ENCODE measurements around the gene COL8A1. TPM values are rescaled to one million over a fixed set of nuclear protein-coding genes. Genes with fewer than 3 reads are reported as not detected.
A peak's percentile ranks its signal among the peaks of the same experiment; 100 is the strongest.

COL8A1 gene
- total and polyA plus RNA-seq, 7 experiments from 2014 or later = 0.13 to 0.24 (median 0.14) TPM; not detected in 3

DNA sequence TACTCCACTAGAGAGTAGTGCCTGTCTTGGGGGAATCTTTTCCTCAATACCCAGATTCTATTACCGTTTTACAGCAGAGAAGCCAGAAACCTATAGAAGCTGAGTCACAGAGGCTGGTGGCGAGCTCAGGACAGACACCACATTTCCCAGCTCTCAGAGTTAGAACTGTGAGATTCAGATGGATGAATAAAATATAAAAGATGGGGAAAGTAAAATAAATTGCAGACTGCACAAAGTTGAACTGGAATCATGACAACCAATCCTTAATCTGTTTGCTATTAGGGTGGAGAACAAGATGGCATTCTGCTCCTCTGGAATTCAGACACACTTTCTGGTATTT, 138.8 kb downstream of the COL8A1 start:
- intact Hi-C loops (cut with micrococcal nuclease) = no loop called here
- H3K27ac Mint-ChIP-seq = no peak overlapping the region
- peaks cover 0 to 10% (median 5%) of the 10 kb centered on the region in 7 donors for H3K4me1 Mint-ChIP-seq
- H3K27me3 Mint-ChIP-seq = peaks cover 19 to 28% (median 23%) of the 10 kb centered on the region in 5 donors
- no peaks in the 10 kb centered on the region for H3K36me3 Mint-ChIP-seq
- POLR2A ChIA-PET = no interaction called here
- no peak overlapping the region for H3K4me3 Mint-ChIP-seq
- CTCF ChIA-PET = interaction anchor here (1.0 kb wide), 1 partner anchor 961 kb away, joined by 3 read pairs; no protein-coding TSS in a partner anchor
- H3K9me3 Mint-ChIP-seq = peaks cover 0 to 1% (median 0%) of the 10 kb centered on the region in 11 donors
- no peaks in the 10 kb centered on the region for H3K9me3 ChIP-seq (ENCODE audit: control insufficient read depth in 2 of 3, low read length in 3 of 3)
- H3K36me3 ChIP-seq (ENCODE audit: control insufficient read depth in 2 of 3, insufficient read depth in 3 of 3, low read length in 3 of 3) = no peaks in the 10 kb centered on the region
- H3K4me3 ChIP-seq (ENCODE audit: low read length) = no peak overlapping the region
- ATAC-seq = no peak
- no peaks in the 10 kb centered on the region for H3K4me1 ChIP-seq (ENCODE audit: control insufficient read depth in 2 of 2, insufficient read depth in 2 of 2, low read length in 2 of 2)
- DNase-seq = no peak
- H3K27me3 ChIP-seq (ENCODE audit: control insufficient read depth in 2 of 2, insufficient read depth in 2 of 2, low read length in 2 of 2) = no peaks in the 10 kb centered on the region
- H3K27ac ChIP-seq (ENCODE audit: low read depth, low read length) = no peak overlapping the region

DNA sequence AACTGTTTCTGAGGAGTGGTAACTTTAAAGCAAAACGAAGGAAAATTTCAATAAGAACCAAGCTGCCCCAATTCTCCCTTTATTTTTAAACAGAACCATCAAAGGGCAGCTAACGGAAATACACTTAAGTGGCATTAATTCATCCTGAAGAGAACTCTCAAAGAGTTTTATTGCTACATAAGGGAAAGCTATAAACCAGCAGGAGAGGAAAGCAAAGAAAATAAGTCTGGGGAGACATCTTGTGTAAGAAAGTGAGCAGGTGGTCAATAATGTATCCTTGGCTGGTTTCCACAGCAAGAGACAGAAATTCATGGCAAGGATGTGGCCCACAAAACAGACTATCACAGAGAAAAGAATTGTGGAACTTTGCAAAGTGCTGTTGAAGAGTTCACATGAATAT, 139.3 kb downstream of the COL8A1 start:
- intact Hi-C loops (cut with micrococcal nuclease) = no loop called here
- Histone ChIP-seq H3K27me3 (ENCODE audit: control insufficient read depth in 2 of 2, insufficient read depth in 2 of 2, low read length in 2 of 2) (no peaks in the 10 kb centered on the region), H3K4me3 (ENCODE audit: low read length) (no peak overlapping the region), H3K9me3 (ENCODE audit: control insufficient read depth in 2 of 3, low read length in 3 of 3) (no peaks in the 10 kb centered on the region), H3K27ac (ENCODE audit: low read depth, low read length) (no peak overlapping the region), H3K36me3 (ENCODE audit: control insufficient read depth in 2 of 3, insufficient read depth in 3 of 3, low read length in 3 of 3) (no peaks in the 10 kb centered on the region), H3K4me1 (ENCODE audit: control insufficient read depth in 2 of 2, insufficient read depth in 2 of 2, low read length in 2 of 2) (no peaks in the 10 kb centered on the region)
- H3K4me1 Mint-ChIP-seq = peaks cover 0 to 10% (median 5%) of the 10 kb centered on the region in 7 donors
- DNase-seq (no peak), ATAC-seq (no peak)
- H3K27me3 Mint-ChIP-seq = peaks cover 19 to 28% (median 23%) of the 10 kb centered on the region in 5 donors
- no peak overlapping the region for H3K27ac Mint-ChIP-seq
- no peaks in the 10 kb centered on the region for H3K36me3 Mint-ChIP-seq
- no peak overlapping the region for H3K4me3 Mint-ChIP-seq
- ChIA-PET POLR2A (no interaction called here), CTCF (interaction anchor here (1.0 kb wide), 1 partner anchor 961 kb away, joined by 3 read pairs; no protein-coding TSS in a partner anchor)
- H3K9me3 Mint-ChIP-seq = peaks cover 0 to 1% (median 0%) of the 10 kb centered on the region in 11 donors

DNA sequence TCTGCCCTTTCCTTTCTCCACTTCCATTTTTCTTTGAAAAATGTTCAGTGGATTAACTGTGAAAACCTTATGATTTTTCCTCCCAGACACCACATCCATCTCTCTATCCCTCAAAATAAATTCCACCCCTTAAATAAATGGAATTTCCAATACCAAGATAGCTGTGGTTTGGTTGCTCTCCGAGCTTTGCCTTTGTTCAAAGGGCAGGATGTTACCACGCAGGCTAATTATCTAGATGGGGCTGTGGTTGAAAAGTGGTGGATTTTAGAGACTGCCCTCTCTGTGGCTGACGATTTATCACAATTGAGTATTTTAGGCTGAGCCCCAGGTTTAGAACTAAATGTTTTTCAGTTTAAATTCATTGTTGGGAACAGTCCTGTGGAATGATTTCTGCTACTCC, 142.4 kb downstream of the COL8A1 start:
- Histone ChIP-seq H3K27me3 (ENCODE audit: control insufficient read depth in 2 of 2, insufficient read depth in 2 of 2, low read length in 2 of 2) (no peaks in the 10 kb centered on the region), H3K4me1 (ENCODE audit: control insufficient read depth in 2 of 2, insufficient read depth in 2 of 2, low read length in 2 of 2) (no peaks in the 10 kb centered on the region), H3K36me3 (ENCODE audit: control insufficient read depth in 2 of 3, insufficient read depth in 3 of 3, low read length in 3 of 3) (no peaks in the 10 kb centered on the region), H3K4me3 (ENCODE audit: low read length) (no peak overlapping the region), H3K27ac (ENCODE audit: low read depth, low read length) (no peak overlapping the region), H3K9me3 (ENCODE audit: control insufficient read depth in 2 of 3, low read length in 3 of 3) (no peaks in the 10 kb centered on the region)
- CTCF ChIA-PET = interaction anchor here (0.6 kb wide), 1 partner anchor 1639 kb away, joined by 3 read pairs; no protein-coding TSS in a partner anchor
- Mint-ChIP-seq H3K27ac (no peak overlapping the region), H3K4me3 (no peak overlapping the region), H3K36me3 (no peaks in the 10 kb centered on the region), H3K4me1 (peaks cover 0 to 10% (median 5%) of the 10 kb centered on the region in 7 donors), H3K27me3 (peaks cover 19 to 35% (median 26%) of the 10 kb centered on the region in 5 donors), H3K9me3 (peaks cover 0 to 1% (median 0%) of the 10 kb centered on the region in 11 donors)
- DNase-seq (no peak), ATAC-seq (no peak)
- POLR2A ChIA-PET = no interaction called here
- intact Hi-C loops (cut with micrococcal nuclease) = no loop called here

DNA sequence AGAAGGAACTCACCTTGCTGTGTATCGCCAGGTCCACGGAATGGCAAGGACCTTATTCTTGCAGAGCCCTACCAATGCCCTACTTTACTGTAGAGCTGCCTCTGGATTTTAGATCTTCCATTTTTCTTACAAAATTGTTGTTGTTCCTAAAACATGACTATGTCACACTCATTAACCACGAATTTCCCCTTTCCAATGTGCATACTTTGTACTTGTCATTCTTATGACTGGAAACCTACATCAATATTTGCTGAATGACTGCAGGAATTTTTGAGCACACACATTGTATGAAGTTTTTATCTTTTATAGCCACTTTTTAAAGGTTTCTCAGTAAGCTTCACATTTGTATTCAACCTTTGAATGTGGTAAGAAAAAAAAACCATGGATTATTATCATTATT, 143.4 kb downstream of the COL8A1 start:
- H3K27ac Mint-ChIP-seq = no peak overlapping the region
- Histone ChIP-seq H3K27me3 (ENCODE audit: control insufficient read depth in 2 of 2, insufficient read depth in 2 of 2, low read length in 2 of 2) (no peaks in the 10 kb centered on the region), H3K27ac (ENCODE audit: low read depth, low read length) (no peak overlapping the region), H3K36me3 (ENCODE audit: control insufficient read depth in 2 of 3, insufficient read depth in 3 of 3, low read length in 3 of 3) (no peaks in the 10 kb centered on the region), H3K4me1 (ENCODE audit: control insufficient read depth in 2 of 2, insufficient read depth in 2 of 2, low read length in 2 of 2) (no peaks in the 10 kb centered on the region), H3K4me3 (ENCODE audit: low read length) (no peak overlapping the region), H3K9me3 (ENCODE audit: control insufficient read depth in 2 of 3, low read length in 3 of 3) (no peaks in the 10 kb centered on the region)
- no peak for DNase-seq
- H3K4me3 Mint-ChIP-seq = no peak overlapping the region
- H3K4me1 Mint-ChIP-seq = peaks cover 0 to 10% (median 5%) of the 10 kb centered on the region in 7 donors
- H3K36me3 Mint-ChIP-seq = no peaks in the 10 kb centered on the region
- H3K9me3 Mint-ChIP-seq = peaks cover 0 to 1% (median 0%) of the 10 kb centered on the region in 11 donors
- POLR2A ChIA-PET = no interaction called here
- peaks cover 21 to 41% (median 24%) of the 10 kb centered on the region in 5 donors for H3K27me3 Mint-ChIP-seq
- CTCF ChIA-PET = no interaction called here
- no peak for ATAC-seq
- intact Hi-C loops (cut with micrococcal nuclease) = no loop called here

DNA sequence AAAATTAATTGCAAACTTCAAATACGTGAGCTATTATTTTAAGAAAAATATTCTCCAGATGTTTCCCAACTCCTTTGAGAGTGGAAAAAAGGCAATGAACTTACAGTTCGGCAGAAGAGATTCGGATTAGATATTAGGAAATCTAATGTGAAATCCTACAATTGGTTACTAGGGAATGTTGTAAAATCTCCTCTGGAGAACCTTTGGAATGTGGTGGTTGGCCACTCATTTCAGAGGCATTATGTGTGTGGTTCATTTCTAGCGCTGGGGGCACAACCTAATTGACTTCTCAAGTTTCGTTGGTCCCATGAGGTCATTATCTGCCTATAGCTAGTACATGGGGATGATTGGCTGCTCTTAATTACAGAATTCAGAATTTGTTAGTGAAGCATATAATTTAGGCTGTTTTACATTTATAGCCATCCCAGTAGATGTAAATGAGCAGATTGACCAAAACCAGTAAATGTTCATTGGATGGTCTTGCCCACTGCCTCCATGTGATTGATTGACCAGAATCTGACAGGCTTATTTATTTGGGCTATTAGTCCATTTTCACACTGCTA, 144.7 kb downstream of the COL8A1 start:
- no peaks in the 10 kb centered on the region for H3K4me1 ChIP-seq (ENCODE audit: control insufficient read depth in 2 of 2, insufficient read depth in 2 of 2, low read length in 2 of 2)
- DNase-seq (no peak), ATAC-seq (no peak)
- H3K36me3 Mint-ChIP-seq = no peaks in the 10 kb centered on the region
- H3K4me3 Mint-ChIP-seq = no peak overlapping the region
- no peaks in the 10 kb centered on the region for H3K27me3 ChIP-seq (ENCODE audit: control insufficient read depth in 2 of 2, insufficient read depth in 2 of 2, low read length in 2 of 2)
- no peaks in the 10 kb centered on the region for H3K9me3 ChIP-seq (ENCODE audit: control insufficient read depth in 2 of 3, low read length in 3 of 3)
- ChIA-PET POLR2A (no interaction called here), CTCF (no interaction called here)
- no peak overlapping the region for H3K27ac Mint-ChIP-seq
- no peak overlapping the region for H3K27ac ChIP-seq (ENCODE audit: low read depth, low read length)
- no peak overlapping the region for H3K4me3 ChIP-seq (ENCODE audit: low read length)
- no peaks in the 10 kb centered on the region for H3K36me3 ChIP-seq (ENCODE audit: control insufficient read depth in 2 of 3, insufficient read depth in 3 of 3, low read length in 3 of 3)
- peaks cover 0 to under 1% (median 0%) of the 10 kb centered on the region in 11 donors for H3K9me3 Mint-ChIP-seq
- H3K27me3 Mint-ChIP-seq = peaks cover 15 to 49% (median 18%) of the 10 kb centered on the region in 5 donors
- H3K4me1 Mint-ChIP-seq = peaks cover 0 to 10% (median 5%) of the 10 kb centered on the region in 7 donors
- intact Hi-C loops (cut with micrococcal nuclease) = no loop called here

DNA sequence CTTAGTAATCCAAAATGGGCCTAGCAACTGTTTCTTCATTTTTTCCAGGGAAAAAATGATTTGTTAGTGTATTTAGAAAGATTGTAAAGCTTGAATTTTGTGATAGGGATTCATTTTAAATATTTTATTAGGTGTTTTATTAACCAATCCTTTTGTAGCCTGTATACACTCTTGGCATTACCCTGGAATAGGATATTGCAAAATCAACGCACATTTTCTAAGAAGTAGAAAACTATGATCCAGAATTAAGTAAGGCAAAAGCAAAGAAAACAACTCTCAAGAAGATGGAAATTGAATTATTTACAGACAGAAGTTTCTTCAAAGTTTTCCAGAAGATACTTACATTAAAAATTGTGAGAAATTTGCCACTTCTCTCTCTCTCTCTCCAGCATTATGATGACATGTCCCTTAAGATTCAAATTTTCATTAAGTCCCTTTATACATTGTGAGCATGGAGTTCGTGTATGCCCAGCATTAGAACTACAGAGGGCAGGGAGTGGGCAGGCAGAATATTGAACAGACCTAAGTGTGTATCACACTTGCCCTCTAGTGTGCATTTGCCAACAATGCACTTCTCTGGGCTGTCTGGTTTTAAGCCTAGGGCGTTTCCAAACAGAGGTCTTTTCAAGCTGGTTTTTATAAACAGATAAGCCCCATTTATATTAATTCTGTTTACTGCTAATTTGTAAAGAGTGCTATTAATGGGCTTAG, 150.8 kb downstream of the COL8A1 start:
- DNase-seq = peak in 3 of 9 donors; percentile 1 to 10 (median 9)
- Histone ChIP-seq H3K27me3 (ENCODE audit: control insufficient read depth in 2 of 2, insufficient read depth in 2 of 2, low read length in 2 of 2) (no peaks in the 10 kb centered on the region), H3K27ac (ENCODE audit: low read depth, low read length) (no peak overlapping the region), H3K9me3 (ENCODE audit: control insufficient read depth in 2 of 3, low read length in 3 of 3) (no peaks in the 10 kb centered on the region), H3K4me3 (ENCODE audit: low read length) (no peak overlapping the region), H3K36me3 (ENCODE audit: control insufficient read depth in 2 of 3, insufficient read depth in 3 of 3, low read length in 3 of 3) (no peaks in the 10 kb centered on the region), H3K4me1 (ENCODE audit: control insufficient read depth in 2 of 2, insufficient read depth in 2 of 2, low read length in 2 of 2) (no peaks in the 10 kb centered on the region)
- peak; percentile 76 for ATAC-seq
- H3K9me3 Mint-ChIP-seq = no peaks in the 10 kb centered on the region
- H3K27me3 Mint-ChIP-seq = peaks cover 0 to 40% (median 8%) of the 10 kb centered on the region in 5 donors
- POLR2A ChIA-PET = interaction anchor here (0.6 kb wide), 1 partner anchor 25 kb away, joined by 5 read pairs; no protein-coding TSS in a partner anchor
- CTCF ChIA-PET = no interaction called here
- H3K36me3 Mint-ChIP-seq = no peaks in the 10 kb centered on the region
- no peak overlapping the region for H3K27ac Mint-ChIP-seq
- intact Hi-C loops (cut with micrococcal nuclease) = loop anchor here in 1 of 2 donors (1.0 kb wide), 2 partner anchors 766 to 972 kb away; no protein-coding TSS in a partner anchor
- H3K4me3 Mint-ChIP-seq = no peak overlapping the region
- peaks cover 0 to 3% (median 0%) of the 10 kb centered on the region in 7 donors for H3K4me1 Mint-ChIP-seq
